Stimulated activated CD4-positive, alpha-beta T cell treated with anti-CD3 and anti-CD28 coated beads, Interleukin-15, amount 100 ng/mL, for 24 hours (primary cell): ENCODE measurements around the gene ZCCHC13.
"Not testable (repeated sequence)": the region's sequence is repeated elsewhere in the genome, so short reads cannot be mapped to it uniquely, and the experiment has no call there.

ENCODE experiments used
- DNase-seq: peaks from one replicate; pipeline ENCODE4 v3.0.0-alpha.2; 2020

The ZCCHC13 gene

GRCh38 chrX:74304016-74304415 lies at the start of gene ZCCHC13:
Gene ZCCHC13, plus strand, starts transcription at chrX:74304180. Its CDS starts 87 bp downstream, at chrX:74304267.
- no peak for DNase-seq

GRCh38 chrX:74258111-74258510 lies 45.9 kb upstream of the ZCCHC13 start:
- DNase-seq = not testable (repeated sequence)

- DNase-seq = no peak
These were observed 44.0 kb upstream of the ZCCHC13 start for GRCh38 chrX:74259885-74260491.

- DNase-seq = no peak
These were observed 41.3 kb upstream of the ZCCHC13 start for GRCh38 chrX:74262452-74263209.

- DNase-seq = no peak
These were observed 33.6 kb upstream of the ZCCHC13 start for GRCh38 chrX:74270393-74270792.

GRCh38 chrX:74272230-74272629 lies 31.8 kb upstream of the ZCCHC13 start:
- no peak for DNase-seq

GRCh38 chrX:74274516-74274915 lies 29.5 kb upstream of the ZCCHC13 start:
- DNase-seq = no peak

- DNase-seq = no peak
These were observed 26.7 kb upstream of the ZCCHC13 start for GRCh38 chrX:74277320-74277719.

- no peak for DNase-seq
These were observed 26.1 kb upstream of the ZCCHC13 start for GRCh38 chrX:74277846-74278245.

GRCh38 chrX:74280759-74281158 lies 23.2 kb upstream of the ZCCHC13 start:
- no peak for DNase-seq

GRCh38 chrX:74284391-74284952 lies 19.5 kb upstream of the ZCCHC13 start:
- DNase-seq = no peak

- DNase-seq = no peak
These were observed 16.8 kb upstream of the ZCCHC13 start for GRCh38 chrX:74286950-74287740.

GRCh38 chrX:74291577-74291963 lies 12.4 kb upstream of the ZCCHC13 start:
- no peak for DNase-seq

GRCh38 chrX:74291964-74292807 lies 11.8 kb upstream of the ZCCHC13 start:
- peak; percentile 84 for DNase-seq

- no peak for DNase-seq
These were observed 11.2 kb upstream of the ZCCHC13 start for GRCh38 chrX:74292808-74293123.

GRCh38 chrX:74293343-74293946 lies 10.5 kb upstream of the ZCCHC13 start:
- DNase-seq = peak; percentile 75

GRCh38 chrX:74295101-74295500 lies 8.9 kb upstream of the ZCCHC13 start:
- no peak for DNase-seq

- no peak for DNase-seq
These were observed 6.2 kb upstream of the ZCCHC13 start for GRCh38 chrX:74297766-74298165.

GRCh38 chrX:74300869-74301268 lies 3.1 kb upstream of the ZCCHC13 start:
- DNase-seq = no peak

GRCh38 chrX:74318672-74319071 lies 14.7 kb downstream of the ZCCHC13 start:
- DNase-seq = no peak

GRCh38 chrX:74319321-74319720 lies 15.3 kb downstream of the ZCCHC13 start:
- DNase-seq = not testable (repeated sequence)

- DNase-seq = no peak
These were observed 17.2 kb downstream of the ZCCHC13 start for GRCh38 chrX:74321191-74321590.
